ENCODE results near the gene RHOD.

Gene RHOD

GRCh38 chr11:67054346-67054835, 2.3 kb upstream of the RHOD start:
- TF ChIP-seq CTCF (IDR thresholded peaks at IDR 0.05; ENCODE audit: low read depth, low read length), result no peak
- H3K4me3 ChIP-seq (ENCODE audit: low read depth, low read length), result no peak overlapping the region

- TF ChIP-seq CTCF (IDR thresholded peaks at IDR 0.05; ENCODE audit: low read depth, low read length), result no peak
- no peak overlapping the region for H3K4me3 ChIP-seq (ENCODE audit: low read depth, low read length)
These were observed 1.7 kb upstream of the RHOD start for GRCh38 chr11:67054836-67055523.

GRCh38 chr11:67055812-67056211, 835 bp upstream of the RHOD start:
- no peak for TF ChIP-seq CTCF (IDR thresholded peaks at IDR 0.05; ENCODE audit: low read depth, low read length)

GRCh38 chr11:67057205-67057672, 592 bp downstream of the RHOD start:
- H3K4me3 ChIP-seq (ENCODE audit: low read depth, low read length), result peak overlapping the region; percentile 62
- TF ChIP-seq CTCF (IDR thresholded peaks at IDR 0.05; ENCODE audit: low read depth, low read length), result no peak

More at GRCh38 chr11:67055812-67056211, 835 bp upstream of the RHOD start:
- H3K4me3 ChIP-seq (ENCODE audit: low read depth, low read length), result peak overlapping the region; percentile 62

GRCh38 chr11:67058506-67058905, 1.9 kb downstream of the RHOD start:
- no peak overlapping the region for H3K4me3 ChIP-seq (ENCODE audit: low read depth, low read length)
- no peak for TF ChIP-seq CTCF (IDR thresholded peaks at IDR 0.05; ENCODE audit: low read depth, low read length)

GRCh38 chr11:67059671-67060070, 3.0 kb downstream of the RHOD start:
- TF ChIP-seq CTCF (IDR thresholded peaks at IDR 0.05; ENCODE audit: low read depth, low read length), result no peak
- H3K4me3 ChIP-seq (ENCODE audit: low read depth, low read length), result no peak overlapping the region

- no peak overlapping the region for H3K4me3 ChIP-seq (ENCODE audit: low read depth, low read length)
- no peak for TF ChIP-seq CTCF (IDR thresholded peaks at IDR 0.05; ENCODE audit: low read depth, low read length)
These were observed 3.5 kb downstream of the RHOD start for GRCh38 chr11:67060111-67060522.

Measured in WI38 (cell line).